Left hindlimb (tissue), 1 donor: ENCODE measurements around the gene ADK.
"Not testable (repeated sequence)": the region's sequence is repeated elsewhere in the genome, so short reads cannot be mapped to it uniquely, and the experiment has no call there.

Source experiments
- DNase-seq: peaks from one replicate; pipeline ENCODE4 v3.0.0-alpha.2; 2018

The ADK gene

DNA sequence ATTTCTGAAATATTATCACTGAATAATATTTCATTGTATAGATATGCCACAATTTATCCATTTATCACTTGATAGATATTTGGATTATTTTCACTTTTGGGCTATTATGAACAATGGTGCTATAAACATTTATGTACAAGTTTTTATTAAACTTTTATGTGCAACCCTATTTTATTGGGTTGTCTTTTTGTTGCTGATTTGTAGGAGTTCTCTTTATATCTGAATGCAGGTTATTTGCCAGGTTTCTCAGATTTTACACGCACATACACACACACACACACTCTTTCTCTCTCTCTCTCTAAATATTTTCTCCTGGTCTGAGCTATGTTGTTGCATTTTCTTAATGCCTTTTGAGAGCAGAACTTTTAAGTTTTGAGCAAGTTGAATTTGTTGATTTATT, 36.2 kb downstream of the ADK start:
- no peak for DNase-seq

DNA sequence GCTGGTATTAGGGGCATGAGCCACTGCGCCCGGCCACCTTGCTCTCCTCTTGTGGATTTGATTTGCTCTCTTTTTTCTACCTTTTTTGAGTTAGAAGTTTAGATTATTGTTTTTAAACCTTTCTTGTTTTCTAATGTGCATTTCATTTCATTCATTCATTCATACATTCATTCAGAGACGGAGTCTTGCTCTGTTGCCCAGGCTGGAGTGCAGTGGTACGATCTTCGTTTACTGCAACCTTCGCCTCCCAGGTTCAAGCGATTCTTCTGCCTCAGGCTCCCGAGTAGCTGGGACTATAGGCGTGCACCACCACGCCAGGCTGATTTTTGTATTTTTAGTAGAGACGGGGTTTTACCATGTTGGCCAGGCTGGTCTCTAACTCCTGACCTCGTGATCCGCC, 37.6 kb downstream of the ADK start:
- not testable (repeated sequence) for DNase-seq

DNA sequence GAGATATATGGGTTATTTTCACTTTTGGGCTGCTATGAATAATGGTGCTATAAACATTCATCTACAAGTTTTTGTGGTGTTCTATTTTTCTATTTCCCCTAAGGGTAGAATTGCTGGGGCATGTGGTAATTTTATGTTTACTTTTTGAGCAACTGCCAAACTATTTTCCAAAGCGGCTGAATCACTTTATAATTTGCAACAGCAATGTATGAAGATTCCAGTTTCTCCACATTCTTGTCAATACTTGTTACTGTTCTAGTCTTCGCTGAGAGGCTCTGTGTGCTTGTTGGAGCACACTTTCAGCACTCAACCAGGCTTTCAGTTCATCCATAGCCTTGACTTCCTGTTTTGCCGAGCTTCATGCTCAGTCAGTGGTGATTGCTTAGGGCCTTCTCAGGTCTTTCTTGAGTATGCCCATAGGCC, 39.0 kb downstream of the ADK start:
- no peak for DNase-seq

DNA sequence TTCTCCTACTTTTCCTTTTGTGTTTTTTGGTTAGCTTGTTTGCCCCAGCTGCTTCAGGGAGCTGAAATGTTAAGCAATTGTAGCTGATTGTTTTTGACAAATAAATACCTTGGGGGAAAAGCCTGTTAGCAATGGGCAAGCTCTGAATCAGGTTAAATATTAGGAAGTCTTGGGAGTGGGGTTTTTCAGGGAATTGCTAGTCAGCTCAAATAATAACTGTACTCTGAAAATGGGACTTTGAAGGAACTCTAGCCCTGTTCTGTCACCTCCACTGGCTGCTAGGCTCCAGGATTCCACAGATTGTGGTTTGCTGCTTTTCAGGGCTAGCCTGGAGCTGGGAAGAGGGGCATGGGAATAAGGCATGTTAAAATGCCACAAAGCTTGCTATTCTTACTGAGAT, 39.5 kb downstream of the ADK start:
- no peak for DNase-seq

DNA sequence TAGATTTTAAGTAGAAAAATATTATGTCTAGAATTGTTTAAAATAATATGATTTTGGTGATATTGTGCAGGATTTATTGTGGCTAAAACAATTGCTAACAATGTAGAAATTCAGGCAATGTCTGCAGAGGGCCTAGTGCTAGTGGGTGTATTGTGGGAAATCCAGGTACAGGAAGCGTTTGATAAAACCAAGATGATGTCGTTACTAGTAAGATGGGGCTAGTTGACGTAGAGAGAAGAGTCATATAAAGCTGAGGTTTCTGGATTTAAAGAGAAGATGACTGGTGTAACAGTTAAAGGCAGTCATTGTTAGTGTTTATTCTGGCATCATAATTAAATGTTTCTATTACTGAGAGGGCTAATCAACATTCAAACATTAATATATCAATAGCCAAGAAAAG, 43.5 kb downstream of the ADK start:
- no peak for DNase-seq

DNA sequence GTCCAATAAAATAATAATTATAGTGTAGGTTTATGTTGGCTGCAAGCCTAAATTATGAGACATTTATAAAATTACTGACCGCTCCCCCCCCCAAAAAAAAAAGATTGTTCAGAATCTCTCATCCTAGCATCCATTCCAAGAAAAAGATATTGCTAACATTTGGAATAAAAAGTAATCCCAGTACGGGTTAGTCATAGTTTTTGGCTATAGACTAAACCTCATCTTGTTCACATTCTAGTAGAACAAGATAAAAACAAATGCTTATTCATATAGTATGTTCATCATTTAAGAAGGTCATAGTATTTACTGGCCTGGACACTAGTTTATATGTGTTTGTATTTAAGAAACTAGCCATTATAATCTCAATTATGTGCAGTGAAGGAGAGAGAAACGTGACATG, 44.0 kb downstream of the ADK start:
- no peak for DNase-seq

DNA sequence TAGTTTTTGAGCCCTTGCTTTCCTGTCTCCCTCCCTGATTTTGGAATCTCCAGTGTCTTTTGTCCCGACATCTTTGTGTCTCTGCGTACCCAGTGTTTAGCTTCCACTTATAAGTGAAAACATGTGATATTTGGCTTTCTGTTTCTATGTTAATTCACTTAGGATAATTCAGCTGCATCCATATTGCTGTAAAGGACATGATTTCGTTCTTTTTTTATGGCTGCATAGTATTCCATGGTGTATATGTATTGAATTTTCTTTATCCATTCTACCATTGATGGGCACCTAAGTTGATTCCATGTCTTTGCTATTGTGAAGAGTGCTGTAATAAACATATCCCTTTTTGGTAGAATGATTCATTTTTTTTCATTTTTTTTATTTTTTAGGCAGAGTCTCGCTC, 48.3 kb downstream of the ADK start:
- DNase-seq = no peak

DNA sequence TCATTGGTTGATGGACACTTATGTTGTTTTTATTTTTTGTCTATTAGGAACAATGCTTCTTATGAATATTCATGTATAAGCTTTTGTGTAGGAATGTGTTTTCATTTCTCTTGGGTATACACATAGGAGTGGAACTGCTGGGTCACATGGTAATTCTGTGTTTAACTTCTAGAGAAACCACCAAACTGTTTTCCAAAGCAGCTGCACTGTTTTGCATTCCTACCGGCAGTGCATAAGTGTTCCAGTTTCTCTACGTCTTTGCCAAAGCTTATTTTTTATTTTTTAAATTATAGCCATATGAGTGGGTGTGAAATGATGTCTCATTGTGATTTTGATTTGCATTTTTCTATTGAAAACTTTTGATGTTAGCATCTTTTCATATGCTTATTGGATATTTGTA, 51.3 kb downstream of the ADK start:
- no peak for DNase-seq

DNA sequence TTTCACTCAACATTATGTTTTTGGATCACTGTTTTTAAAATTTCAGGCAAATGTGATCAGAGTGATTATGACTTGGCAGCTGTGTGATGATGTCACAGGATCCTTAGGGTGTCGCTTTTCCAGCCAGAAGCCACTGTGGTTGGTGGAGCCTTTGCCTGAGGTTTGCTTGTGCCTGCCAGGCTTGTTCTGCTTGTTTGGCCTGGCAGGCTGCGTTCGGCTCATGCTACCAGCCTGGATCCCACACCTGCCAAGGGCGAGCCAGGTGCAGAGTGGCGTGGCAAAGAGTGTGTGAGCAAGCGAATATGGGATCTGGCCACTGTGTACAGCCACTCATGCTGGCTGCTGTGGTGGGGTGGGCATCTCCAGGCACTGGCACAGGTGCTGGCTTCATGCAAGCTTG, 55.7 kb downstream of the ADK start:
- no peak for DNase-seq

DNA sequence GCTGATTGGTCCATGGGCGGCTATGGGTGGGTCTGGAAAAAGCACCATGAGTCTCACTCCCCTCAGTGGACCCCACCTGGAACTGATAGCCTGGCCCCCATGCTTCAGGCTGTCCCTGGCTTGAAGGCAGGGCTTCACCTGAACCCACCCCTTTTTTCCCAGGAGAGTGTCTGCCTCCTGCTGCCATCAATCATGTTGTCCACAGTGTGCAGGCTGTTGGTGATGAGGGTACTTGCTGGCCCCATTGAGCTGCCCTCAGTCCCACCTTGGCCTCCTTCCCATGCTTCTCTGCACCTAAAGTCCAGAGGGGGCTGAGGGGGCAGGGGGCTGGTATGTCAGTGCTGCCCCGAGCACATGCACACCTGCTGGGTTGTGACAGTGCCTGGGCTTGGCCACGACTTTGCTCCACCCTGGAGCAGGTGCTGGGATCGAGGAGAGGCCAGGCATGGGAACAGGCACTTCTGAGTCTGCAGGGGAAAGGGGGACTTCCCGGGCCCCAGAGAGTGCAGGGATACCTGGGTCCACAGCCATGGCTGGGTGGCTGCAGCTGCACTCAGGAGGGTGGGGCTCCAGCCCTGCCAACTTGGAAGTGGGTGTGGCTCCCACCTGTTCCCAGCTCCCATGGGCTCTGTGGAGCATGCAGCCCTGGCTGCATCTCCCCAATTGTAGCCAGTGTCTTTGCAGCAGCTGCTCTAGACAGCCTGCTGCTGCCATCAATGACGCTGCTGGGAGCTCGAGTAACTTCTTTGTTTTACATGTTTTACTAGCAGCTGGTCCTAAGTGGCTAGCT, 56.9 kb downstream of the ADK start:
- peak; percentile 62 for DNase-seq

DNA sequence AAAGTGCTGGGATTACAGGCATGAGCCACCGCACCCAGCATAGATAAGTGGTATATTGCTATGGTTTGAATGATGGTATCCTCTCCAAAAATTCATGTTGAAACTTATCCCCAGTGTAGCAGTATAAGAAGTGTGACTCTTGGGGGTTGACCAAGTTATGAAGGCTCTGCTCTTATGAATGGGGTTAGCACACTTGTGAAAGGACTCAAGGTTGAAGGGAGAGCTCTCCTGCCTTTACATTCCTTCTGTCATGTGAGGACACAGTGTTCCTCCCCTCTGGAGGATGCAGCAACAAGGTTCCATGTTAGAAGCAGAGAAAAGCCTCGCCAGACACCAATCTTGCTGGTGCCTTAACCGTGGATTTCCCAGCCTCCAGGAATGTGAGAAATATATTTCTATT, 58.0 kb downstream of the ADK start:
- no peak for DNase-seq

DNA sequence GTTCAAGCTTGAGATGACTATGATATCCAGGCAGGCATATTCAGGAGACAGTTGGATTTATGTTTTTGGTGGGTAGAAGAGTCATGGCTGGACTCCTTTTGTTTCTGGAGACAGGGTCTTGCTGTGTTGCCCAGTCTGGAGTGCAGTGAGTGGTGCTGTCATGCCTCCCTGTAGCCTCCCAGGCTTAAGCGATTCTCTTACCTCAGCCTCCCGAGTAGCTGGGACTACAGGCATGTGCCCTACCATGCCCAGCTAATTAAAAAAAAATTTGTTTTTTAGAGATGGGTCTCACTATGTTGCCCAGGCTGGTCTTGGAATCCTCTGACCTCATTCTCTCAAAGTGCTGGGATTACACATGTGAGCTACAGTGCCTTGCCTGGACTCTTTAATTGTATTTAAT, 62.0 kb downstream of the ADK start:
- DNase-seq = no peak

DNA sequence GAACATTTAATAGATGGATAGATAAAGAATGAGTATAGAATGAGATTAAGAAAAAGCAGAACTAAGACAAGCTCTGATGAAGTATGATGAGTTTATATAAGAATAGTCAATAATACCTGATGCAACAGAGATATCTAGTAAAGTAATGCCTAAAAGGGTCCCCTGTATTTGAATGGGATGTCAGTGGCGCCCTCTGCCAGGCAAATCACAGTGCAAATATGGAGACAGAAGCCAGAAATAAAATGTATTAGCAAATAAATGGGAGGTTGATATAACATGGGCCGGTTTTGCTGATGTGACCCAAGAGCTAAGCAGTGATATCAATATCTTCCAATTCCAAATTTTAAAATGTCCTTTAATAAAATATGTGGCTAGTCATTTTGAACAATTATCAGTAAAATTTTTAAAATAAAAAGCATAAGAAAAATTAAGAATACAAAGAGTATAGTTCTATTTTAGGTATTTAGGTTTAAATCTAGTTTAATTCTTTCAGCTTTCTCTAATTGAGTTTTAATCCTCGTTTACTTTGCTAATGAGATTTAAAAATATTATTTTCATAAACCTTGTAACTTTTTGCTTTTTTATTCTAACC, 62.6 kb downstream of the ADK start:
- no peak for DNase-seq

DNA sequence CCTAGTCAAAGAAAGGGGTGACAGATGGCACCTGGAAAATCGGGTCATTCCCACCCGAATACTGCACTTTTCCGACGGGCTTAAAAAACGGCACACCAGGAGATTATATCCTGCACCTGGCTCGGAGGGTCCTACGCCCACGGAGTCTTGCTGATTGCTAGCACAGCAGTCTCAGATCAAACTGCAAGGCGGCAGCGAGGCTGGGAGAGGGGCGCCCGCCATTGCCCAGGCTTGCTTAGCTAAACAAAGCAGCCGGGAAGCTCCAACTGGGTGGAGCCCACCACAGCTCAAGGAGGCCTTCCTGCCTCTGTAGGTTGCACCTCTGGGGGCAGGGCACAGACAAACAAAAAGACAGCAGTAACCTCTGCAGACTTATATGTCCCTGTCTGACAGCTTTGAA, 66.1 kb downstream of the ADK start:
- not testable (repeated sequence) for DNase-seq

DNA sequence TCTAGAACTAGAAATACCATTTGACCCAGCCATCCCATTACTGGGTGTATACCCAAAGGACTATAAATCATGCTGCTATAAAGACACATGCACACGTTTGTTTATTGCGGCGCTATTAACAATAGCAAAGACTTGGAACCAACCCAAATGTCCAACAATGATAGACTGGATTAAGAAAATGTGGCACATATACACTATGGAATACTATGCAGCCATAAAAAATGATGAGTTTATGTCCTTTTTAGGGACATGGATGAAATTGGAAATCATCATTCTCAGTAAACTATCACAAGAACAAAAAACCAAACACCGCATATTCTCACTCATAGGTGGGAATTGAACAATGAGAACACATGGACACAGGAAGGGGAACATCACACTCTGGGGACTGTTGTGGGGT, 71.4 kb downstream of the ADK start:
- DNase-seq = not testable (repeated sequence)

DNA sequence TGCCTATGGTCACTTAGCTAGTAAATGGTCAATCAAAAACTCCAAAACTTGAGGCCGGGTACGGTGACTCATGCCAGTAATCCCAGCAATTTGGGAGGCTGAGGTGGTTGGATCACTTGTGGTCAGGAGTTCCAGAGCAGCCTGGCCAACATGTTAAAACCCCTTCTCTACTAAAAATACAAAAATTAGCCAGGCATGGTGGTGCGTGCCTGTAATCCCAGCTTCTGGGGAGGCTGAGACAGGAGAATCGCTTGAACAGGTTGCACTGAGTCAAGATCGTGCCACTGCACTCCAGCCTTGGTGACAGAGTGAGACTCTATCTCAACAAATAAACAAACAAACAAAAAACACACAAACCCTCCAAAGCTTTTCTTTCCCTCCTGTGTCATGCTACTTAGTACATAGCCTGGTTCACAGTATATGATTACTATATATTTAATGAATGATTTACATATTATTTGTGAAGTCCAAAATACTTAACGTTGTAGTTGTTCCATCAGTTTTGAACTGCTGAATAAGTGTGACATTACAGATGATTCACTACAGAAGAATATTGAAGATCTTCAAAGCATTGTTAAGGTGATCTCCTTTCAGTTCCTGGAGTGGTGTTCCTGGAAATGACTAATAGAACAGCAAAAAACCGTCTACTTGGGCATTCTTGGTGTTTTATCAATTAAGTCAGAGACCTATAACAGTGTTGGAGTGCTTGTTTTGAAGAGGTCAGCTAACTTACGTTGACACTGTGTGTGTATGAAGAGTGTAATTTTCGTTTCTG, 72.9 kb downstream of the ADK start:
- no peak for DNase-seq

DNA sequence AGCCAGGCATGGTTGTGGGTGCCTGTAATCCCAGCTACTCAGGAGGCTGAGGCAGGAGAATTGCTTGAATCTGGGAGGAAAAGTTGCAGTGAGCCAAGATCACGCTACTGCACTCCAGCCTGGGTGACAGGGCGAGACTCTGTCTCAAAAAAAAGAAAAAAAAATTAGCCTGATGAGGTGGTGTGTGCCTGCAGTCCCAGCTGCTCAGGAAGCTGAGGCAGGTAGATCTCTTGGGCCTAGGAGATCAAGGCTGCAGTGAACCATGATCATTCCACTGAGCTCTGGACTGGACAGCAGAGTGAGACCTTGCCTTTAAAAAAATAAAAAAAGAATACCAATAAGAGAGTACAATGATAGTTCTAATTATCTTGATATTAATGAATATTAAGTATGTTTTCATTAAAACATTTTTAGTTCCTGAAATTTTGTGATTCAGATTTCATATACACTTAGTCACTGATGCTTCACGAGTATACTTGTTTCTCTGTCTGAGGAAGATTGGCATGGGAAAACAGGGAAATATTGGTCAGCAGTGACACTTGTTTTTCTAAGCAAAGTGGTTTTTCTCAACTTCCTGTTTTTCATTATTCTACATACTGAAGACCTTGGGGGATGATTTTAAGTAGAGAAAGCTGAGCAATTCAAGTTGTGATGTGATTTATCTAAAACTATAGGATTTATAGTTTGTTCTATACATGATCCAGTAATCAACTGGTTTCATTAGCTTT, 76.8 kb downstream of the ADK start:
- DNase-seq = no peak

DNA sequence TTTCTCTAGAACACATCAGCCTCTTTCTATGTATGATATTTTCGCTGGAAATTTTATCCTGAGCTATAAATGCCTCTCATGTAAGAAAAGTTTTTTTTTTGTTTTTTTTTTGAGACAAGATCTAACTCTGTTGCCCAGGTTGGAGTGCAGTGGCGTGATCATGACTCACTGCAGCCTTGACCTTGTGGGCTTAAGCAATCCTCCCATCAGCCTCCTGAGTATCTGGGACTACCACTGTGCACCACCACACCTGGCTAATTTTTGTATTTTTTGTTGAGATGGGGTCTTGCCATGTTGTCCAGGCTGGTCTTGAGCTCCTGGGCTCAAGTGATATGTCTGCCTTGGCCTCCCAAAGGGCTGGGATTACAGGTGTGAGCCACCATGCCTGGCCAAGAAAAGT, 80.4 kb downstream of the ADK start:
- DNase-seq = no peak

DNA sequence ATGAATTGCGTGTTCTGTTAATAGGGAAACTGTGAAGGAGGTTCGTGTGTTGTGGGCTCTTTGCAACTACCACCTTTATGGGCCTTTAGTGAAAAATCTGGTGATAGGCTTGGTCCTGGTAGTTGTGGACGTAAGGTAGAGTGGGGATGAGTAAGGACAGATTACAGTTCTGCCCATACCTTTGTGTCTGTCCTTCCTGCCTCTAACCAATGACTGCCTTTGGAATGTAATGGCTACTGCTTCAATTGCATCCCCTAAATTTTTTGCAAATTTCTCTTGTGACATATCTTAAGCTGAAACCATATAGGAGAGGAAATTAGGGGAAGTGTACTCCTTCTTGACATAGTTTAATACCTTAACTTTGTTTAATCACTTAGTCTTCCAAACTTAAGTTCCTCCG, 82.3 kb downstream of the ADK start:
- DNase-seq = no peak

DNA sequence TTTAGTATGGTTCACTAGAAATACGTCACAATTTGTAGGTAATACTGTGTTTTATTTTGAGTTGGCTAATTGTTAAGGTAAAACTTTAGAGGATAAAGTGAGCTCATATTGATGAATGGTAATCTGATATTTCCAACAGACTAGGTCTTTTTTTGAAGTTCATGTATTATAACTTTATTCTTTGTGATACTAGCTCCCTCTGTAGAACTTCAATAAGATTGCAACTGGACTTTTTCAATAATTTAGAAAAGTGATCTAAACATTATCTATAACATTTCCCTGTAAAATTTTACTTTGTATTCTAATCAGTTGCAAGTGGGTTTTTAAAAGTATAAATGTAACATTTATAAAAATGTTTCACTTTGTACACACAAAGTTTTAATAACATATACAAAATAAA, 83.5 kb downstream of the ADK start:
- DNase-seq = no peak

DNA sequence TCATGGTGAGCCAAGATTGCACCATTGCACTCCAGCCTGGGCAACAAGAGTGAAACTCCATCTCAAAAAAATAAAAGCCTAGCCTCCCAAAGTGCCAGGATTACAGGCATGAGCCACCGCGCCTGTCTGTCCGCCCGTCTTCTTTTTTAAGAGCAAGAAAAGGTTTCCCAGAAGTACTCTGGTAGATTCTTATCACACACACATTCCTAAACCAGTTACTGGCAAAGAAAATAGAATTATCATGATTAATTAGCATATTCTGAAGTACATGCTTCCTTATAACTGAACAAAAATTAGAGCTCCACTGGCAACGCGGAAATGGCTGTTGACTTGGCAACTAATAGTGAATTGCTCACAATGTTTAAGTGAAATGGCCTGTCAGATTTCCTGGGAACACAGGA, 87.0 kb downstream of the ADK start:
- no peak for DNase-seq

DNA sequence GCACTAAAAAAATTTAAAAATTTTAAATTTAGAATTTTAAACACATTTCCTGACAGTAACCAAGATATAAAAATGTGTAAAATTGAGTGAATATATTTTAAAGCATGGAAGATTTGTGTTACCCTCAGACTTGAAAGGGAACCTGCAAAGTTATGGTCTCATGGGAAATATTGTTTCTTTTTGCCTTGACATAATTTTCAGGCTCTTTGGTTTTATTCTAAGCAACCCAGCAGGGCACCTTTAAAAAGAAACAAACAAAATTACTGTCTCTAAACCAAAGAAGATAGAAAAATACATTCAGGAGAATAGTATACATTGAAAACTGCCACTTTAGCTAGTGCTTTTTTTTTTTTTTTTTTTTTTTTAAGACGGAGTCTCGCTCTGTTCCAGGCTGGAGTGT, 87.5 kb downstream of the ADK start:
- no peak for DNase-seq

DNA sequence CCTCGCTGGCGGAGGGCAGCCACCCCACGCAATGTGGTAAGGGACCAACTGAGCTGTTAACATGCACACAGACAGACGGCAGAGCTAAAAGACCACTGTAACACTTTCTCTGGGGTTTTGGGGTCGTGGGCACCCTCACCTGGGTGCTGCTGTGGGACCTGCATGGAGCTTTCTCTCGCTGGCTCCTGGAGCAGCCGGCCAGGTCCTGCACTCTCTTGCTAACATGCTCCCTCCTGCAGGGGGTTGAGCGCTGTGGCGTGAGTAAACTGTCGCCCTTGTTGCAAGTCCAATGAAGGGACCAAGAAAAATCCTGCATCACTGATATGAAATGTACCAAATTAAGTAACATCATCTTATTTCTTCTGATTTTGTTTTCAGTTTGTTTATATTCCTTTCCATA, 92.0 kb downstream of the ADK start:
- no peak for DNase-seq
